CD4-positive, alpha-beta T cell treated with Interleukin-21 for 1 hour (primary cell): Measurements from ENCODE around the gene ZNF684.
"Not testable (repeated sequence)": the region's sequence is repeated elsewhere in the genome, so short reads cannot be mapped to it uniquely, and the experiment has no call there.

Experiments
- DNase-seq: peaks from one replicate; pipeline ENCODE4 v3.0.0-alpha.2; 2020

ZNF684 gene

GRCh38 chr1:40531381-40532061 lies at the start of gene ZNF684:
Gene ZNF684 (plus strand): TSS chr1:40531637. CDS start chr1:40533167, 1,530 bp downstream.
- peak; percentile 91 for DNase-seq

- no peak for DNase-seq
Observed at GRCh38 chr1:40495315-40495903, 36.0 kb upstream of the ZNF684 start.

DNA sequence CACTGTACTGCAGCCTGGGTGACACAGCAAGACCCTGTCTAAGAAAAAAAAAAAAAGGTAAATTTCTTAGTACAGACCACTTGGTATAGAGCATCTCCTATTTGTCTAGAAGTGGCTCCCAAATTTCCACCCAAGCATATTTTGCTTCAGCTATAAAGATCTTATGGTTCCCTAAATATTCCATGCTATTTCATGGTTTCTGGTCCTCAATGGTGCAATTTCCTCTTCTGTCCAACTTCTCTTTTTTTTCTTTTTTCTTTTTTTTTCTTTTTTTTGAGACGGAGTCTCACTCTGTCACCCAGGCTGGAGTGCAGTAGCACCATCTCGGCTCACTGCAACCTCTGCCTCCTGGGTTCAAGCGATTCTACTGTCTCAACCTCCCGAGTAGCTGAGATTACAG lies 28.8 kb upstream of the ZNF684 start:
- DNase-seq, result not testable (repeated sequence)

DNA sequence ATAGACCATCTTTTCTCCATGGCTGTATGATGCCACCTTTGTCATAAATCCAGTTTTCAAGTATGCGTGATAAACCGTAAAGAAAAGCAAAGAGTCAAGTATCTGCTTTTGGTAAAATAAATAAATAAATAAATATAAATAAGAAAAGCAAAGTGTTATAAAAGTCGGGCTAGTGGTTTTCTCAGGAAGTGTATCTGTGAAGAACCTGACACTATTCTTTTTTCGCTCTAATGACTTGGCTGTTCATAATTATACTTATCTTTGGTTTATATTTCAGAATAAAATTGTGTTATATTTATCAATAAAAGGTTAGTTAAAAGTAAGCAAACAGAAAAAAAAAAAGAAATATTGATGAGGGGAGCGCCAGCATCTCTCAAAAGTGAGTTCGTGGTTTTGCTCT lies 23.5 kb upstream of the ZNF684 start:
- no peak for DNase-seq

GRCh38 chr1:40508375-40509341 lies 22.8 kb upstream of the ZNF684 start, which contains the start of gene EXO5:
Gene EXO5 (plus strand): TSS chr1:40508767. CDS start chr1:40514545, 5,778 bp downstream.
- DNase-seq, result peak; percentile 82

DNA sequence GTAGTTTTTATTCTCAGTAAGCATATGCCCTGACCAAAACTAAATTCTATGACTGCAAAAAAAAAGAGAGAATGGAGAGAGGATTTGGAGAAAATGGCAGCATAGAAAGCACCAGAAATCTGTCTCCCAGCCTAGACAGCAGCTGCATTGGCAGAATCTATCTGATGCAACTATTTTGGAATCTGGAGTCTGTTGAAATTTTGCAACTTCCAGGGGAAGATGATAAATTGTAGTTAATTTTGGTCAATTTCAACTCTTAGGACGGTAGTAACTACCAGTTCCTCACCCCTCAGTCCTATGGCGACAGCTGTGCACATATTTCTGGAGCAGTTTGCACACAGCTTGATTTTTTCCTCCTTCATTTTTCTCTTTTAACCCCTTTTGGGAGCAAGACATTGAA lies 11.9 kb upstream of the ZNF684 start:
- no peak for DNase-seq

DNA sequence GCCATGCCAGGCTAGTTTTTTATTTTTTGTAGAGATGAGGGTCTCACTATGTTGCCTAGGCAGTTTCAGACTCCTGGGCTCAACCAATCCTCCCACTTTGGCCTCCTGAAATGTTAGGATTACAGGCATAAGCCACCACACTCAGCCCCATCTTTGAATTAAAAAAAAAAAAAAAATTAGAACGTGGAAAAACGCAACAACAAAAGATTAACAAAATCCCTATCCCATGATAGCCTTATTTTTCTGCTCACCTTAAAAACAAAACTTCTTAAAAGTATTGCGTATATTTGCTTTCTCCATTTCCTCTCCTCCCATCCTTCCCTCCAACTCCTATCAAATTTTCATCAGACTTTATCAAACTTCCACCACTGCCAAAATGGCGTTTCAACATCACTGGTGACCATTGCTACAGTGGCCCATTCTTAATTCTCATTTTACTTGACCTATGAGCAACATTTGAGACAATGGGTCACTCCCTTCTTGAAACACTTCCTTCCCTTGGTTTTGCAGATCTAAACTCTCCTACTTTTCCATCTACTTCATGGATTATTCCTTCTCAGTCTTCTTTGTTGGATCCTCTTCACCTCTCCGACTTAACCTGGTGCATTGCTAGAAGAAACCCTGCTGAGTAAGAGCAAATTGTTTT lies 579 bp upstream of the ZNF684 start:
- DNase-seq, result no peak

DNA sequence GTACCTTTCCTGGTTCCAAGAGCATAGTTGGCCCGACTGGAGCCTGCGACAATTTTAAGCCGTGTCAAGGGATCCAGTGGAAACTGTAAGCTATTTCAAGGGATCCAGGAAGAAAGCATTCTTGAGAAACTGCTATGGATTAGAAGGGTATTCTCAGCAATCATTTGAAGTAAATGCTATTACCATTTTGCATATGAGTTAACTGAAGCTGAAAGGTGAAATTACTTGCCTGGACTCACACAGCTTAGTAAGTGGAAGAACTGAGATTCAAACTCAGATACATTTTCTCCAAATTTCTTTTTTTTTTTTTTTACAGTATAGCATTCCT lies 589 bp downstream of the ZNF684 start:
- DNase-seq, result no peak

DNA sequence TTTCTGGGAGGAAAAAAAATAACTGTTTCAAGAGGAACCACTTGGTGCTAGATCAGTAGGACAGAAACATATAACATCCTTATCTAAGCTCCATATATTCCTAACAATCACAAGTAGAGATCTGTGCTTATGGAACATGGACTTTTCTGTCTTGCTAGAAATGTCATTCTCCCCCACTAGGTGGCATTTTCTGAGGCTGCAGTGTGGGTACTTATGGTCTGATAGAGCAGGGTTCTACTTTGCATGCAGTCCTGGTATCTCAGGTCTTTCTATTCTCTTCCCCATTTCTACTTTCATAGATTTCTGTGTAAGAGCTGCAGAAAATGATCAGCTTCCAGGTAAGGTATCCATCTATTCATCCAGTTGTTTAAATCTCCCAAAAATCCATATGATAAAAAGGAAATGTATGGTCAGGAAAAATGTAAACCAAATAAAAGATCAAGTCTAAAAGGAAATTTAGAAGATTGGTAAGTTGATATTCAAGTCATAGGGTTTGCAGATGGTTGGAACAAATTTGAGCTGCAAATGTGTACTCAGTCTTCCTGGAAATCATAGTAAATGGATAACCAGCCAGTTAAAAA lies 1.5 kb downstream of the ZNF684 start:
- DNase-seq, result peak; percentile 54

DNA sequence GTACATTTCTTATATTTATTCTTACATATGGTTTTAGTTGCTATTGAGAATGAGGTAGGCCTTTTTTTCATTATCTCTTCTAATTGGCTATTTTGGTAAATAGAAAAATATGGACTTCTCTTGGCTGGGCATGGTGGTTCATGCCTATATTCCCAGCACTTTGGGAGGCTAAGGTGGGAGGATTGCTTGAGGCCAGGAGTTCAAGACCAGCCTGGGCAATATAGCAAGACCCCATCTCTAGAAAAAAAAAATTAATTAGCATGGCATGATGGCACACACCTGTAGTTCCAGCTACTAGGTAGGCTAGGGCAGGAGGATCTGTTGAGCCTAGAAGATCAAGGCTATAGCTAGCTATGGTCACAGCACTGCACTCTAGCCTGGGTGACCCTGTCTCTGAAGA lies 3.2 kb downstream of the ZNF684 start:
- DNase-seq, result no peak

DNA sequence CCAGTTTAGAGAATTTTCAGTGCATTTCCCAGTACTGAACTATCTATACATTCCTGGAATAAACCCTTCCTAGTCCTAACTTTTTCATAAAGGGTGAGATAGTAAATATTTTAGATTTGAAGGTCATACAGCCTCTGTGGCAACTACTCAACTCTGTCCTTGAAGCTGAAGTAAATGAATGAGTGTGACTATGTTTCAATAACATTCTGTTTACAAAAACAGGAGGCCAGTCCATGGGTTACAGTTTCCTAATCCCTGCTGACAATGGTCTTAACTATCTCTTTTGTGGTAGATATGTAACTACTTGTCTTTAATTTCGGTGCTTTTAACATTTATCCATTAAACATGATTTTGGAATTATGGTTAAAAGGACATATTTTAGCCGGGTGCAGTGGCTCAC lies 4.3 kb downstream of the ZNF684 start:
- DNase-seq, result no peak

- DNase-seq, result no peak
Observed at GRCh38 chr1:40539338-40539737, 7.9 kb downstream of the ZNF684 start.

DNA sequence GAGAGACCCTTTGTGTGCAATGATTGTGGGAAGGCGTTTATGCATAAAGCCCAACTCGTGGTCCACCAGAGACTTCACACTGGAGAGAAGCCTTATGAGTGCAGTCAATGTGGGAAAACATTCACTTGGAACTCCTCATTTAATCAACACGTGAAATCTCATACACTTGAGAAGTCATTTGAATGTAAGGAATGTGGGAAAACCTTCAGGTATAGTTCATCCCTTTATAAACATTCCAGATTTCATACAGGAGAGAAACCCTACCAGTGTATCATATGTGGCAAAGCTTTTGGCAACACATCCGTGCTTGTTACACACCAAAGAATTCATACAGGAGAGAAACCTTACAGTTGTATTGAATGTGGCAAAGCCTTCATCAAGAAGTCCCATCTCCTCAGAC lies 15.5 kb downstream of the ZNF684 start:
- no peak for DNase-seq

- no peak for DNase-seq
Observed at GRCh38 chr1:40553017-40553416, 21.6 kb downstream of the ZNF684 start.

DNA sequence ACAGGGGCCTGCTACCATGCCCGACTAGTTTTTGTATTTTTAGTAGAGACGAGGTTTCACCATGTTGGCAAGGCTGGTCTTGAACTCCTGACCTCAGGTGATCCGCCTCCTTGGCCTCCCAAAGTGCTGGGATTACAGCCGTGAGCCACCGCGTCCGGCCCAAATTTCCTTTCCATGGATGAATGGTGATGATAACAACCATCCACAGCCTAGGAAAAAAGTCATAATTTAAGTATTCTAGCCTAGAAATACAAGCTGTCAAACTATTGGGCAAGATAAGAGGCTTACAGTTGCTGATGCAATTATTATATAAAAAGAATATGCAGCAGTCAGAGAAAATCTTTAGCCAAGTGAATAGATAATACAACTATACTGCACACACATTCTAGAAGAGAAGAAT lies 23.4 kb downstream of the ZNF684 start:
- DNase-seq, result not testable (repeated sequence)

- DNase-seq, result no peak
Observed at GRCh38 chr1:40556121-40556520, 24.7 kb downstream of the ZNF684 start.

DNA sequence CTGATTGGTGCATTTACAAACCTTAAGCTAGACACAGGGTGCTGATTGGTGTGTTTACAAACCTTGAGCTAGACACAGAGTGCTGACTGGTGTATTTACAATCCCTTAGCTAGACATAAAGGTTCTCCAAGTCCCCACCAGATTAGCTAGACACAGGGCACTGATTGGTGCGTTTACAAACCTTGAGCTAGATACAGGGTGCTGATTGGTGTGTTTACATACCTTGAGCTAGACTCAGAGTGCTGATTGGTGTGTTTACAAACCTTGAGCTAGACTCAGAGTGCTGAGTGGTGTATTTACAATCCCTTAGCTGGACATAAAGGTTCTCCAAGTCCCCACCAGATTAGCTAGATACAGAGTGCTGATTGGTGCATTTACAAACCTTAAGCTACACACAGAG lies 26.8 kb downstream of the ZNF684 start:
- not testable (repeated sequence) for DNase-seq

- DNase-seq, result no peak
Observed at GRCh38 chr1:40562185-40562584, 30.7 kb downstream of the ZNF684 start.

GRCh38 chr1:40563266-40563665 lies 31.8 kb downstream of the ZNF684 start:
- DNase-seq, result no peak

DNA sequence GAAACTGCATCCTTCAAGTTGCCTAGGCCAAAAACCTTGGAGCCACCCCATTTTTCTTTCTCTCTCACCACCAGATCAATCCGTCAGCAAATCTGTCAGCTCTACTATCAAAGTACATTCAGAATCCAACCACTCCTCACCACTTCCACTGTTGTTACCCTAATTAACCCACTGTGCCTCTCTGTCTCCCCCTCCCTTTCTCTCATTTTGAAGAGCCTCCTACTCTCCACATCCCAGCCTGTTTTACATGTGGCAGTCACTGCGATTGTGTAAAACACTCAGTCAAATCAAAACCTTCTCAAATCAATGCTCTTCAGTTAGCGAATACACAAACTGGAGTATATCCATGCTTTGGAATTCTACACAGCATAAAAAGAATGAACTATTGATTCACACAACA lies 33.1 kb downstream of the ZNF684 start:
- DNase-seq, result no peak

GRCh38 chr1:40564913-40565312 lies 33.5 kb downstream of the ZNF684 start:
- no peak for DNase-seq

DNA sequence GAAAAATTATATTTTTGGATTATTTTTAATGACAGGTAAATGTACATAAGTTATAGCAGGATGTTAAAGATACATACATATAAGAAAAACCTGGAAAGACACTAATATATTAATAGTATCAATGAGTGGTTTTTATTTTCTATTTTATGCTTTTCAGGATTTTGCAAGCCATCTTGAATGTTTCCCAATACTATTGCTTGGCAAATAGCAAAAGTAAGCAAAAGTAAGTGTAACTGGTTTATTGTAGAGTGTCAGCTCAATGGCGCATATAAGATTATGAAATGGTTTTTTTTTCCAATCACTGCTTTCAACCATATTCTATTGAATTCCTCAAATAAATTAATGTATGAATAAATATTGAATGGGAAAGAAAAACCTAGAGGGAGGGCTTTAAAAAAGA lies 36.4 kb downstream of the ZNF684 start:
- no peak for DNase-seq

GRCh38 chr1:40574805-40575204 lies 43.4 kb downstream of the ZNF684 start:
- peak; percentile 0 for DNase-seq
